ENCODE results near the gene ELP2. TPM values are rescaled to one million over a fixed set of nuclear protein-coding genes. Genes with fewer than 3 reads are reported as not detected.

The ELP2 gene
- total RNA-seq, 1 donor from 2014 or later: 171 TPM

DNA sequence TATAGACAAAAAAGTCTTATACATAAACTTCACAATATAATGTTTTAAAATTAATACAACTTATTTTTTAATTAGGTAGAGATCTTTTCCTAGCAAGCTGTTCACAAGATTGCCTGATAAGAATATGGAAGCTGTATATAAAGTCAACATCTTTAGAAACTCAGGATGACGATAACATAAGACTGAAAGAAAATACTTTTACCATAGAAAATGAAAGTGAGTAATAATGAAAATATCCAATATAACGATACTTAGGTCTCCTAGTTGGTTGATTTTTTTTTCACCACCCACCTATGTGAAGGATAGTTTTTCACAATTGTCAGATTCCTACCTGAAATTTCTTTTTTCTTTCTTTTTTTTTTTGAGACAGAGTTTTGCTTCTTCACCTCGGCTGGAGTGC is 13.1 kb downstream of the ELP2 start:
- H3K4me3 Mint-ChIP-seq: no peak overlapping the region
- Histone ChIP-seq H4K20me1 (ENCODE audit: low read depth) (peaks cover 4% of the 10 kb centered on the region), H3F3A (ENCODE audit: low read depth) (no peaks in the 10 kb centered on the region), H3K4me3 (no peak overlapping the region), H3K79me2 (ENCODE audit: low read depth) (no peaks in the 10 kb centered on the region), H3K27ac (no peak overlapping the region), H3K9me3 (ENCODE audit: low read depth) (no peaks in the 10 kb centered on the region), H3K27me3 (no peaks in the 10 kb centered on the region), H3K4me1 (no peaks in the 10 kb centered on the region), H3K36me3 (peaks cover 34% of the 10 kb centered on the region), H3K4me2 (no peak overlapping the region), H3K9ac (no peak overlapping the region), H2AFZ (replicated peaks) (no peak overlapping the region)
- H3K9me3 Mint-ChIP-seq: no peaks in the 10 kb centered on the region
- no peaks in the 10 kb centered on the region for H3K4me1 Mint-ChIP-seq
- no peak for DNase-seq (ENCODE audit: low spot score)
- no peak overlapping the region for H3K27ac Mint-ChIP-seq
- TF ChIP-seq EZH2phosphoT487 (IDR thresholded peaks at IDR 0.05): no peak
- H3K36me3 Mint-ChIP-seq: peaks cover 23% of the 10 kb centered on the region
- no peaks in the 10 kb centered on the region for H3K27me3 Mint-ChIP-seq (ENCODE audit: insufficient read depth, low read depth)

DNA sequence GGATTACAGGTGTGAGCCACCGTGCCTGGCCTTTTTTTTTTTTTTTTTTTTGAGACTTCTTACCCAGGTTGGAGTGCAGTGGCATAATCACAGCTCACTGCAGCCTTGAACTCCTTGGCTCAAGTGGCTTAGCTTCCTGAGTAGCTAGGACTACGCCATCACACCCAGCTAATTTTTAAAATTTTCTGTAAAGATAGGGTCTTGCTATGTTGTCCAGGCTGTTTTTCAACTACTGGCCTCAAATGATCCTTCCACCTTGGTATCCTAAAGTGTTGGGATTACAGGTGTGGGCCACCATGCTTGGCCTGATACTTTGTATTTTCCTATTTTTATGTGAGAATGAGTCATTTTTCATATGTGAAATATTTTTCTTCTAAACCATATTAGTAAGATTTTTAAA is 13.7 kb downstream of the ELP2 start:
- Histone ChIP-seq H3K4me3 (no peak overlapping the region), H3K36me3 (peaks cover 34% of the 10 kb centered on the region)
- peaks cover 23% of the 10 kb centered on the region for H3K36me3 Mint-ChIP-seq

DNA sequence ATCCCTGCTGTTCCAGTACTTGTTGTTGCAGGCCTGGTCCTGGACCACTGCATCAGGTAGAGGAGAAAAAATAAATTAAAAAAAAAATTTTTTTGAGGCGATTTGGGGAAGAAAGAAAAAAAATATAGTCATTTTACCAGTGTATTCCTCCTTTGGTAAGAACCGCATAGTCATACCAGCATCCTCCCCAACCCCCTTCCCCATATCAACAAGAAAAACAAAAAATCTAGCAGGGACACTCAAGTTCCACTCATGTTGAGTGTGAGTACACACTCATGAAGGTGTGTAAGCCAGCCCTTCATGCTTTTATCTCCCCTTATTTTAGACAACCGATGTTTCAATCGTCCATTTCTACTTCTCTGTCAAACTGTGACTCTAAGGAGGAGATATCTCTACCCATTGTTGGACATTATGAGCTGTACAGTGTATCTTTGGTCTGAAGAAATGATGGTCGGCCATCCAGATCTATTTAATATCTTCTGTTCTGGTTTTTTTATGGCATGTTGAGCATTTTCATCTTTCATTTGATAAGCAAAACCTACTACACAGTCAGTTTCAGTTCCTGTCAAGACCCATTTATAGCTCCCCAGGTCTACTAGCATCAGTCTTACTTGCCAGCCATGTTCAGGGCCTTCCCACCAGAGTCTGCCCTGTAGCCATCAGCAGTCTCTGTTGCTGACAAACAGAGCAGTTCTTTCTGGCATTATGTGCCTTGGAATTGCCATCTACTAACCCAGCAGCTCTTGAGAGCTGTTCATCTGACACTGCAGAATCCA is 20.0 kb downstream of the ELP2 start:
- DNase-seq (ENCODE audit: low spot score): no peak
- Histone ChIP-seq H3F3A (ENCODE audit: low read depth) (no peaks in the 10 kb centered on the region), H3K27me3 (no peaks in the 10 kb centered on the region), H3K9me3 (ENCODE audit: low read depth) (no peaks in the 10 kb centered on the region), H3K9ac (no peak overlapping the region), H3K79me2 (ENCODE audit: low read depth) (no peaks in the 10 kb centered on the region), H3K4me3 (no peak overlapping the region), H4K20me1 (ENCODE audit: low read depth) (no peaks in the 10 kb centered on the region), H2AFZ (replicated peaks) (no peak overlapping the region), H3K4me2 (no peak overlapping the region), H3K4me1 (no peaks in the 10 kb centered on the region), H3K27ac (no peak overlapping the region), H3K36me3 (peaks cover 20% of the 10 kb centered on the region)
- no peaks in the 10 kb centered on the region for H3K27me3 Mint-ChIP-seq (ENCODE audit: insufficient read depth, low read depth)
- H3K27ac Mint-ChIP-seq: no peak overlapping the region
- no peaks in the 10 kb centered on the region for H3K9me3 Mint-ChIP-seq
- H3K36me3 Mint-ChIP-seq: peaks cover 38% of the 10 kb centered on the region
- TF ChIP-seq, protein P1, sequence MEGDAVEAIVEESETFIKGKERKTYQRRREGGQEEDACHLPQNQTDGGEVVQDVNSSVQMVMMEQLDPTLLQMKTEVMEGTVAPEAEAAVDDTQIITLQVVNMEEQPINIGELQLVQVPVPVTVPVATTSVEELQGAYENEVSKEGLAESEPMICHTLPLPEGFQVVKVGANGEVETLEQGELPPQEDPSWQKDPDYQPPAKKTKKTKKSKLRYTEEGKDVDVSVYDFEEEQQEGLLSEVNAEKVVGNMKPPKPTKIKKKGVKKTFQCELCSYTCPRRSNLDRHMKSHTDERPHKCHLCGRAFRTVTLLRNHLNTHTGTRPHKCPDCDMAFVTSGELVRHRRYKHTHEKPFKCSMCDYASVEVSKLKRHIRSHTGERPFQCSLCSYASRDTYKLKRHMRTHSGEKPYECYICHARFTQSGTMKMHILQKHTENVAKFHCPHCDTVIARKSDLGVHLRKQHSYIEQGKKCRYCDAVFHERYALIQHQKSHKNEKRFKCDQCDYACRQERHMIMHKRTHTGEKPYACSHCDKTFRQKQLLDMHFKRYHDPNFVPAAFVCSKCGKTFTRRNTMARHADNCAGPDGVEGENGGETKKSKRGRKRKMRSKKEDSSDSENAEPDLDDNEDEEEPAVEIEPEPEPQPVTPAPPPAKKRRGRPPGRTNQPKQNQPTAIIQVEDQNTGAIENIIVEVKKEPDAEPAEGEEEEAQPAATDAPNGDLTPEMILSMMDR (IDR thresholded peaks at IDR 0.05): no peak
- no peak for TF ChIP-seq EZH2 (IDR thresholded peaks at IDR 0.05)
- no peak for TF ChIP-seq EZH2phosphoT487 (IDR thresholded peaks at IDR 0.05)
- no peaks in the 10 kb centered on the region for H3K4me1 Mint-ChIP-seq
- H3K4me3 Mint-ChIP-seq: no peak overlapping the region

More for the DNA sequence above, 13.7 kb downstream of the ELP2 start:
- no peaks in the 10 kb centered on the region for H3F3A ChIP-seq (ENCODE audit: low read depth)
- no peak overlapping the region for H3K4me3 Mint-ChIP-seq
- H3K27ac ChIP-seq: no peak overlapping the region
- H3K27me3 ChIP-seq: no peaks in the 10 kb centered on the region
- no peak for TF ChIP-seq EZH2phosphoT487 (IDR thresholded peaks at IDR 0.05)
- TF ChIP-seq, protein P1 (IDR thresholded peaks at IDR 0.05): no peak
- no peak for TF ChIP-seq EZH2 (IDR thresholded peaks at IDR 0.05)
- H4K20me1 ChIP-seq (ENCODE audit: low read depth): peaks cover 4% of the 10 kb centered on the region
- no peak overlapping the region for H2AFZ ChIP-seq (replicated peaks)
- no peaks in the 10 kb centered on the region for H3K4me1 Mint-ChIP-seq
- no peaks in the 10 kb centered on the region for H3K4me1 ChIP-seq
- no peaks in the 10 kb centered on the region for H3K9me3 ChIP-seq (ENCODE audit: low read depth)
- no peak for DNase-seq (ENCODE audit: low spot score)
- no peak overlapping the region for H3K27ac Mint-ChIP-seq
- no peaks in the 10 kb centered on the region for H3K9me3 Mint-ChIP-seq
- no peaks in the 10 kb centered on the region for H3K79me2 ChIP-seq (ENCODE audit: low read depth)
- H3K27me3 Mint-ChIP-seq (ENCODE audit: insufficient read depth, low read depth): no peaks in the 10 kb centered on the region
- H3K4me2 ChIP-seq: no peak overlapping the region
- H3K9ac ChIP-seq: no peak overlapping the region

- H3K4me3 Mint-ChIP-seq: no peak overlapping the region
- H3K36me3 Mint-ChIP-seq: peaks cover 26% of the 10 kb centered on the region
- no peak overlapping the region for H2AFZ ChIP-seq (replicated peaks)
- H3K4me3 ChIP-seq: no peak overlapping the region
- no peaks in the 10 kb centered on the region for H3K9me3 Mint-ChIP-seq
- H3K27me3 Mint-ChIP-seq (ENCODE audit: insufficient read depth, low read depth): no peaks in the 10 kb centered on the region
- H4K20me1 ChIP-seq (ENCODE audit: low read depth): no peaks in the 10 kb centered on the region
- TF ChIP-seq, protein P1 (IDR thresholded peaks at IDR 0.05): no peak
- no peak for TF ChIP-seq EZH2 (IDR thresholded peaks at IDR 0.05)
- no peak for TF ChIP-seq EZH2phosphoT487 (IDR thresholded peaks at IDR 0.05)
- H3K27me3 ChIP-seq: no peaks in the 10 kb centered on the region
- H3K9me3 ChIP-seq (ENCODE audit: low read depth): no peaks in the 10 kb centered on the region
- H3K27ac ChIP-seq: no peak overlapping the region
- H3K27ac Mint-ChIP-seq: no peak overlapping the region
- H3K36me3 ChIP-seq: peaks cover 9% of the 10 kb centered on the region
- no peak for DNase-seq (ENCODE audit: low spot score)
- H3K79me2 ChIP-seq (ENCODE audit: low read depth): no peaks in the 10 kb centered on the region
- H3K4me1 Mint-ChIP-seq: no peaks in the 10 kb centered on the region
- no peak overlapping the region for H3K4me2 ChIP-seq
- no peaks in the 10 kb centered on the region for H3F3A ChIP-seq (ENCODE audit: low read depth)
- H3K9ac ChIP-seq: no peak overlapping the region
- no peaks in the 10 kb centered on the region for H3K4me1 ChIP-seq
Measured at GRCh38 chr18:36152781-36153180, 23.1 kb downstream of the ELP2 start.

Measured in neural progenitor cell (in vitro differentiated cells).